GM12873 (cell line): ENCODE results near the gene AGPS.

Experiments used
- TF ChIP-seq, protein P1 (sequence below): IDR thresholded peaks from 2 replicates; pipeline ENCODE4 v1.5.1; 2012; ENCODE audit warnings: low read depth, mild to moderate bottlenecking, moderate library complexity, low read length, control low read depth; ENCODE audit not compliant: insufficient read depth; ENCODE audit errors: missing control alignments

AGPS gene

DNA sequence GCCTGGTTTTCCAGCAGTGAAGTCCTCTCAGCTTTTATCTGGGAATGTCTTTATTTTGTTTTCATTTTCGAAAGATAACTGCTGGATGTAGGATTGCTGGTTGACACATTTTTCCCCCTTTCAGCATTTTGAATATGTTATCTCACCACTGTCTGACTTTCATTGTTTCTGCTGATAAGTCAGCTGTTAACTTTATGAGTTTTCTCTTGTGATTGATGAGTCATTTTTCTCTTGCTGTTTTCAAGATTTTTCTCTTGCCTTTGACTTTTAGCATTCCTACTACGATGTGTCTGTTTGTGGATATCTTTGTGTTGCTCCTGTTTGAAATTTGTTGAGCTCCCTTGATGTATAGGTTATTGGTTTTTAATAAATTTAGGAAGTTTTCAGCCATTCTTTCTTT, 85.5 kb downstream of the AGPS start:
- TF ChIP-seq, protein P1, sequence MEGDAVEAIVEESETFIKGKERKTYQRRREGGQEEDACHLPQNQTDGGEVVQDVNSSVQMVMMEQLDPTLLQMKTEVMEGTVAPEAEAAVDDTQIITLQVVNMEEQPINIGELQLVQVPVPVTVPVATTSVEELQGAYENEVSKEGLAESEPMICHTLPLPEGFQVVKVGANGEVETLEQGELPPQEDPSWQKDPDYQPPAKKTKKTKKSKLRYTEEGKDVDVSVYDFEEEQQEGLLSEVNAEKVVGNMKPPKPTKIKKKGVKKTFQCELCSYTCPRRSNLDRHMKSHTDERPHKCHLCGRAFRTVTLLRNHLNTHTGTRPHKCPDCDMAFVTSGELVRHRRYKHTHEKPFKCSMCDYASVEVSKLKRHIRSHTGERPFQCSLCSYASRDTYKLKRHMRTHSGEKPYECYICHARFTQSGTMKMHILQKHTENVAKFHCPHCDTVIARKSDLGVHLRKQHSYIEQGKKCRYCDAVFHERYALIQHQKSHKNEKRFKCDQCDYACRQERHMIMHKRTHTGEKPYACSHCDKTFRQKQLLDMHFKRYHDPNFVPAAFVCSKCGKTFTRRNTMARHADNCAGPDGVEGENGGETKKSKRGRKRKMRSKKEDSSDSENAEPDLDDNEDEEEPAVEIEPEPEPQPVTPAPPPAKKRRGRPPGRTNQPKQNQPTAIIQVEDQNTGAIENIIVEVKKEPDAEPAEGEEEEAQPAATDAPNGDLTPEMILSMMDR: no peak

DNA sequence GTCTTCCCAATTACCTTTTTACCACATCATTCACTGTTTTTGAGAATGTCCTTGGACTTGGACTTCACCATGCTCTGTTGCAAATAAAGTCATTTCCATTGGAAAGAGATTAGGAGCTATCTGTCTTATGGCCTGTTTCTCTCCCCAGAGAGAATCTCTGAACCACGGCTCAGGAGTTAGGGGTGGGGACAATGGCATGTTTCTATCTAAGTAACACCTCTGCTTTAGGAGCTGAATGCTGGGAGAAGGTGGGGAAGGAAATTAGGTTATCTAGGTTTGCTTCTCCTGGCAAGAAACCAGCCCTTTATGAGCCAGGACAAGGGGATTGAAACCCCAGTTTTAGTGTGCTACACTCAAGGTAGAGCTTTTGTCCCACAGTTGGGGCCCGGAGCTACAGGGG, 86.3 kb downstream of the AGPS start:
- TF ChIP-seq, protein P1: no peak

DNA sequence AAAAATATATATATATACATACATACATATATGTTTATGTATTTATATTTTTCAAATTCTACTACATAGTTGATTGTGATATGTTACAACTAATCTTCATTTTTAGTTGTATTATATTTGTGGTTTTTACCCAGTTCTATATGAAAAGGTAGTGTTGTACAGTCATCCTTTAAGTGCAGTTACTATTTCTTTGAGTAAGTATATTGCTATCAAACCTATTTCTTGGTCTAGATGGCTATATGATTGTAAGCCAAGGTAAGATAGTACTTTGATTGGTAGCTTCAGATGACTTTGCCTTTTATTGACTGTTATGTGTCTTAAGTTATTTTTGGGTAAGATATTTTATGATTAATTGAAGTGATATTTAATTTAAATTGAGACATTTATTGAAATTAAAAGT, 89.6 kb downstream of the AGPS start:
- TF ChIP-seq, protein P1: no peak

DNA sequence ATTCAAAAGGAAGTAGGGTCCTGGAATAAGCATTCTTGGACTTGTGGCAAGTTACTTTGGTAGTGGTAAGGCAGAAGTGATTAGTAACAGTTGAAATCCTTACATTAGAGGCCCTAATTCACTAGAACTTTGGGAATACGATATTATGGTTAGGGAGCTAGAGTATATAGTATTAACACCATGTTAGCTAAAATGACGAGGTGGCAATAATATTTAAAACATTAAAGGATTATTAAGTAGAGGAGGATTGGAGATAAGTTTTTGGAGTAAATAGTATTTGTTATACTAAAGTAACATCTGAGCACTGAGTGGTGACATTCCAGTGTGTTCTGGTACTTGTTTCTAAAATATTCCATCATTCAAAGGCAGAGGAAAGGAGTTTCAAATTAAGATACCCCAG, 91.0 kb downstream of the AGPS start:
- TF ChIP-seq, protein P1: no peak

DNA sequence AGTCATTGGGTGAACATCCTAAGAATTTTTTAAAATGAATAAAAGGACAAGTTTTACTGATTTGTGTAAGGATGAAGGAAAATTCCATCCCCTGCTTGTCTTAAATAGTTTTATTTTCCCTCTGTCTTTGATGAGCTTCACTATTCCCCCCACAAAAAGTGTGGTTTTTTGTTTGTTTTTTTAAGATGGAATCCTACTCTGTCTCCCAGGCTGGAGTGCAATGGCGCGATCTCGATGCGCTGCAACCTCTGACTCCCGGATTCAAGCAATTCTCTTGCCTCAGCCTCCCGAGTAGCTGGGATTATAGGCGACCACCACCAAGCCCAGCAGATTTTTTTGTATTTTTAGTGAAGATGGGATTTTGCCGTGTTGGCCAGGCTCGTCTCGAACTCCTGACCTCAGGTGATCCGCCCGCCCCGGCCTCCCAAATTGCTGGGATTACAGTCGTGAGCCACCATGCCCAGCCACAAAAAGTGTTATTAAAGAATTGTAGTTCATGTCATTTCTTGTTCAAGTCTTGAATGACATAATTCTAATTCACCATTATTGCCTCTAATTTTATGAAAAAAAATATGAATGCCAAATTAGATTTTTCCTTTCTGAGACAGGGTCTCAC, 91.7 kb downstream of the AGPS start:
- TF ChIP-seq, protein P1: no peak

DNA sequence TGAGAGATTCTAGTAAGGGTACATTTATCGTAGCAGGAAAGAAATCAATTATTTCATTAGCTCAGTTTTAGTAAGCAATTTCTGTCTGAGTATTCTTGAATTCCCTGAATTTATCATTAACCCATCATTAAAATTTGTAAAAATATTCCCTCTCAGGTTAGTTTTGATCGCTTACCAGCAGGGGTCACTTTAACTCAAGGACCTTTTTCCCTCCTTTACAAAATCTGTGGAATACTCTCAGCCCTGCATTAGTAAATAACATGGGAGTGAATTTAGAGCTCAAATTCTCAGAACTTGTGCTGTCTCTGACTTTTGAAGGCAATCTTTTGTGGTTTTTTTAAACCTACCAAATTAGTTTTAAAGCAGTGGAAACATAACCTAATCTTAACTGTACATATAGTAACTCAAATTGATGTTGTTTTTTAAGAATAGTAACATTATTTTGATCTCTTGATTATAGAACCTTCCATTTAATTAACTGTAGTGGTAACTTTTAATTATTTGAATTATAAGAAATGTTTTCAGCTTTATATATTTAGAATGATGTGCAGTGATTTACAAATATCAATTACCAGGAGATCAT, 97.2 kb downstream of the AGPS start:
- TF ChIP-seq, protein P1: peak; percentile 40

DNA sequence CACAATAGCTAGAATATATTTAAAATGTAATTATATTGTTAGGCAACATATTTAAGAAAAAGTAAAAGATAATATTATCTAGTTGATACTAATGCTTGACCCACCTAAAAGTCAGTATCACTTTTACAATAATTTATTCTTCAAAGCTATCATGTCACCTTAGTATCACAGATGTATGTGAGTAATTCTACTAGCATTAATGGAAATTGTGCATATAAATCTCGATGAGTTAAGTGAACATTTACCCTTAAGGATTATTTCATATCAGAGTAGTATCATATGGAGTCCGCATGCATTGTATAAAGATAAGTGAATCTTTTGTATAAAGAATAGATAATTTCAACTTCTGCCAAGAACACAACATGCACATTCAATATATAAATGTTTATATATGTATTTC, 103.4 kb downstream of the AGPS start:
- TF ChIP-seq, protein P1: no peak
